ENCODE measurements around the gene CFAP43.
A peak's percentile ranks its signal among the peaks of the same experiment; 100 is the strongest.

- TF ChIP-seq CTCF (IDR thresholded peaks at IDR 0.05) = no peak
- TF ChIP-seq EP300 (IDR thresholded peaks at IDR 0.05) = no peak
- TF ChIP-seq POLR2AphosphoS5 (IDR thresholded peaks at IDR 0.05) = peak; percentile 92 to 95 (median 94)
- peak; percentile 71 to 80 for TF ChIP-seq POLR2A (IDR thresholded peaks at IDR 0.05)
Observed at GRCh38 chr10:104268713-104269645, 36.8 kb upstream of the CFAP43 start, which contains the start of gene GSTO2.

All from sigmoid colon (tissue), 4 donors.